SK-N-SH (cell line): Measurements from ENCODE around the gene TSPAN14. TPM values are rescaled to one million over a fixed set of nuclear protein-coding genes. Genes with fewer than 3 reads are reported as not detected.
A peak's percentile ranks its signal among the peaks of the same experiment; 100 is the strongest.

Source experiments
- CTCF ChIA-PET: fragments of 300-600, 350-600 bp; formaldehyde crosslinking; extraction: SDS; loops from one replicate; lab custom pipeline; 2021; lab: Yijun Ruan, JAX
- POLR2A ChIA-PET: fragments of 350-600 bp; sonication (Branson Sonifier 250); formaldehyde crosslinking; extraction: SDS; loops from one replicate; lab custom pipeline; 2020; ENCODE audit warnings: antibody characterized with exemption, inconsistent platforms; lab: Yijun Ruan, JAX
- DNase-seq: peaks from one replicate; pipeline ENCODE4 v3.0.0; 2012
- H2AFZ ChIP-seq: fragments of 200-600 bp; sonication (generic); 2 replicates; pipeline ENCODE4 v1.8.1; 2016; ENCODE audit warnings: antibody characterized with exemption, mild to moderate bottlenecking, low read depth
- H3F3A ChIP-seq: fragments of 200-600 bp; sonication (generic); replicated peaks from 2 replicates; pipeline ENCODE3; 2016; ENCODE audit warnings: antibody characterized with exemption, mild to moderate bottlenecking; ENCODE audit not compliant: insufficient read depth
- H3K27ac ChIP-seq, 2 experiments: fragments of 200-500 bp in 1 of 2; fragments of 200-600 bp in 1 of 2; sonication (Bioruptor generic) in 1 of 2; sonication (generic), shearing (Covaris generic) in 1 of 2; 2 replicates each; pipeline versions ENCODE4 v1.5.1 to v1.6.1; 2014 to 2016; ENCODE audit warnings: low read depth in 2 of 2, inconsistent platforms in 1 of 2, low read length in 1 of 2, mild to moderate bottlenecking in 1 of 2, mixed read lengths in 1 of 2
- H3K27me3 ChIP-seq: fragments of 200-600 bp; sonication (generic), shearing (Covaris generic); 2 replicates; pipeline ENCODE4 v1.6.1; 2016; ENCODE audit warnings: mixed run types; ENCODE audit not compliant: insufficient read depth
- H3K36me3 ChIP-seq, 2 experiments: fragments of 200-500 bp in 1 of 2; fragments of 200-600 bp in 1 of 2; sonication (Bioruptor generic) in 1 of 2; sonication (generic) in 1 of 2; replicated peaks in 1 of 2; 2 replicates each; pipeline versions ENCODE3 to v1.5.1; 2014 to 2016; ENCODE audit warnings: low read length in 1 of 2, mild to moderate bottlenecking in 1 of 2; ENCODE audit not compliant: insufficient read depth in 2 of 2, control insufficient read depth in 1 of 2
- H3K4me1 ChIP-seq, 2 experiments: fragments of 200-500 bp in 1 of 2; fragments of 200-600 bp in 1 of 2; sonication (Bioruptor generic) in 1 of 2; sonication (generic), shearing (Covaris generic) in 1 of 2; 2 replicates each; pipeline versions ENCODE4 v1.5.1 to v1.6.1; 2014 to 2016; ENCODE audit warnings: low read depth in 1 of 2, low read length in 1 of 2, mixed run types in 1 of 2; ENCODE audit not compliant: insufficient read depth in 2 of 2, control insufficient read depth in 1 of 2
- H3K4me2 ChIP-seq: fragments of 200-600 bp; sonication (generic), shearing (Covaris generic); 2 replicates; pipeline ENCODE4 v1.6.1; 2017; ENCODE audit warnings: mixed run types
- H3K4me3 ChIP-seq, 2 experiments: fragments of 200-500 bp in 1 of 2; fragments of 200-600 bp in 1 of 2; sonication (Bioruptor generic) in 1 of 2; sonication (generic), shearing (Covaris generic) in 1 of 2; 2 replicates each; pipeline versions ENCODE4 v1.5.1 to v1.8.1; 2014 to 2016; ENCODE audit warnings: low read depth in 2 of 2, inconsistent platforms in 1 of 2, low read length in 1 of 2, mild to moderate bottlenecking in 1 of 2, mixed read lengths in 1 of 2, moderate library complexity in 1 of 2
- H3K79me2 ChIP-seq: fragments of 200-600 bp; sonication (generic); 2 replicates; pipeline ENCODE4 v1.8.1; 2017; ENCODE audit warnings: mild to moderate bottlenecking; ENCODE audit not compliant: insufficient read depth
- H3K9ac ChIP-seq: fragments of 200-600 bp; sonication (generic); 2 replicates; pipeline ENCODE4 v1.6.1; 2017; ENCODE audit warnings: mixed run types
- H3K9me2 ChIP-seq: fragments of 200-600 bp; sonication (generic); 2 replicates; pipeline ENCODE4 v1.6.1; 2017; ENCODE audit warnings: mixed run types
- H3K9me3 ChIP-seq: fragments of 200-600 bp; sonication (generic); 2 replicates; pipeline ENCODE4 v1.6.1; 2017; ENCODE audit warnings: mixed run types, mild to moderate bottlenecking, moderate library complexity
- H4K20me1 ChIP-seq: fragments of 200-600 bp; sonication (generic); 2 replicates; pipeline ENCODE4 v1.6.1; 2017; ENCODE audit warnings: mild to moderate bottlenecking, mixed run types; ENCODE audit not compliant: insufficient read depth
- CHD2 ChIP-seq: fragments of 150-350 bp; IDR thresholded peaks from 2 replicates; pipeline ENCODE4 v1.6.1; 2018; ENCODE audit warnings: low read length; ENCODE audit not compliant: partially characterized antibody
- ELF1 ChIP-seq: IDR thresholded peaks from 2 replicates; pipeline ENCODE4 v1.4.0; 2012
- EP300 ChIP-seq, 2 experiments: IDR thresholded peaks; 2 replicates each; pipeline versions ENCODE4 v1.4.0 to v1.6.1; 2012; ENCODE audit warnings: borderline replicate concordance in 1 of 2, low read depth in 1 of 2, low read length in 1 of 2
- FOXM1 ChIP-seq: IDR thresholded peaks from 2 replicates; pipeline ENCODE4 v1.4.0; 2012; ENCODE audit warnings: low read depth, mild to moderate bottlenecking
- JUND ChIP-seq: IDR thresholded peaks from 2 replicates; pipeline ENCODE4 v1.4.0; 2012
- MAX ChIP-seq: IDR thresholded peaks from 2 replicates; pipeline ENCODE4 v1.4.0; 2012; ENCODE audit warnings: low read depth
- MEF2A ChIP-seq: IDR thresholded peaks from 2 replicates; pipeline ENCODE4 v1.4.0; 2012; ENCODE audit warnings: low read depth, borderline replicate concordance
- MXI1 ChIP-seq: IDR thresholded peaks from 2 replicates; pipeline ENCODE4 v1.6.1; 2012; ENCODE audit warnings: mild to moderate bottlenecking, low read depth, low read length, improper control_type of control experiment
- NFIC ChIP-seq: IDR thresholded peaks from 2 replicates; pipeline ENCODE4 v1.4.0; 2012; ENCODE audit warnings: borderline replicate concordance
- NRF1 ChIP-seq: IDR thresholded peaks from 2 replicates; pipeline ENCODE4 v1.6.1; 2012; ENCODE audit warnings: low read depth, mild to moderate bottlenecking, low read length
- PBX3 ChIP-seq: IDR thresholded peaks from 2 replicates; pipeline ENCODE4; 2012
- POLR2AphosphoS5 ChIP-seq: IDR thresholded peaks from 2 replicates; pipeline ENCODE4 v1.6.1; 2012; ENCODE audit warnings: low read depth, low read length
- RAD21 ChIP-seq: IDR thresholded peaks from 2 replicates; pipeline ENCODE4 v1.6.1; 2012; ENCODE audit warnings: mild to moderate bottlenecking, low read length
- RCOR1 ChIP-seq: fragments of 150-350 bp; IDR thresholded peaks from 2 replicates; pipeline ENCODE4 v1.6.1; 2017; ENCODE audit warnings: antibody characterized with exemption, low read length
- REST ChIP-seq: IDR thresholded peaks from 2 replicates; pipeline ENCODE4 v1.6.1; 2012; ENCODE audit warnings: mild to moderate bottlenecking, low read depth, low read length, moderate library complexity
- SIN3A ChIP-seq: IDR thresholded peaks from 2 replicates; pipeline ENCODE4 v1.6.1; 2012; ENCODE audit warnings: low read depth, mild to moderate bottlenecking, low read length, moderate library complexity, borderline replicate concordance
- SMC3 ChIP-seq: IDR thresholded peaks from 2 replicates; pipeline ENCODE4 v1.6.1; 2012; ENCODE audit warnings: low read depth, low read length, improper control_type of control experiment
- TCF12 ChIP-seq: IDR thresholded peaks from 2 replicates; pipeline ENCODE4 v1.4.0; 2012
- TEAD4 ChIP-seq: IDR thresholded peaks from 2 replicates; pipeline ENCODE4 v1.4.0; 2012; ENCODE audit warnings: mild to moderate bottlenecking, borderline replicate concordance; ENCODE audit not compliant: insufficient read depth
- YY1 ChIP-seq: IDR thresholded peaks from 2 replicates; pipeline ENCODE4 v1.4.0; 2012; ENCODE audit warnings: low read depth, mild to moderate bottlenecking
- ZBTB33 ChIP-seq: IDR thresholded peaks from 2 replicates; pipeline ENCODE4 v1.4.0; 2012; ENCODE audit warnings: low read depth, borderline replicate concordance
- WGBS: methylation state at CpG from one replicate; pipeline ENCODE4 v1.1.6; 2017; ENCODE audit warnings: low lambda C conversion rate; 5-methylcytosine and 5-hydroxymethylcytosine counted together
- polyA plus RNA-seq, 3 experiments: library from polyadenylated mRNA; depleted of rRNA; stranded (reverse); fragments of >200 nt; gene quantifications; 2 replicates each; pipeline ENCODE4 v1.2.3, GENCODE V29; 2012

TSPAN14 gene
- polyA plus RNA-seq, 1 of the 3 experiments (the other 2 are of a cell fraction): 78.1 TPM

GRCh38 chr10:80470266-80470665, 16.2 kb downstream of the TSPAN14 start:
- no peak for TF ChIP-seq POLR2AphosphoS5
- no peak for TF ChIP-seq MEF2A
- no peak for TF ChIP-seq MAX
- TF ChIP-seq RCOR1: no peak
- no peak for TF ChIP-seq NRF1
- no peak overlapping the region for H2AFZ ChIP-seq
- H3K36me3 ChIP-seq: peaks cover 2 to 16% of the 10 kb centered on the region in 2 experiments
- H3K4me1 ChIP-seq: peaks cover 20 to 42% of the 10 kb centered on the region in 2 experiments; a peak in 3 of 4 replicates
- H3K4me3 ChIP-seq: no peak overlapping the region
- H3F3A ChIP-seq: peaks cover 8% of the 10 kb centered on the region
- no peak overlapping the region for H3K9ac ChIP-seq
- no peak overlapping the region for H3K27ac ChIP-seq
- ChIA-PET CTCF (interaction anchor here (4.0 to 35.3 kb wide), 2 partner anchors 26 to 36 kb away, joined by 20 to 602 read pairs; no protein-coding TSS in a partner anchor), POLR2A (no interaction called here)
- DNase-seq: no peak
- no peaks in the 10 kb centered on the region for H3K9me3 ChIP-seq
- H3K9me2 ChIP-seq: no peaks in the 10 kb centered on the region
- H3K27me3 ChIP-seq: no peaks in the 10 kb centered on the region
- H3K4me2 ChIP-seq: no peak overlapping the region
- peaks cover 73% of the 10 kb centered on the region for H4K20me1 ChIP-seq
- H3K79me2 ChIP-seq: peaks cover 99% of the 10 kb centered on the region
- 96% methylated on average over 3 of the region's 3 CpGs for WGBS

DNA sequence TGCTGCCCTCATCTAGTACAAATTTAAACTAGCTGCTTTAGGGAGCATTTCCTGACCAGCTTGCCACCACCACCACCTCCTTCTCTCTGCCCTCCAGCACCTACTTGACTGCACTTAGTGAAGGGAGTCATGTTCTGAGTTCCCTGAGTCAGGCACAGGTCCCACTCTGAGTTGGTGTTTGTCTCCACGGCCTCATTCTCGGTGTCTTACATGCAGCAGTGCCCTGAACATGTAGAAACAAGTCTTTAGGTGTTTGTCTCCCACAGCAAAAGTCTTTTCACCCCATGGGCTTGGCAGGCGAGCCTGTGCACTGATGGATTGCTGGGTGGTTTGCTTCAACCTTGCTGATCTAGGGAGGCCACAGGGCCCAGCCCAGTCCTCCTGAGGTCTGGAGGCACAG, 16.9 kb downstream of the TSPAN14 start:
- Histone ChIP-seq H3K4me1 (peaks cover 14 to 34% of the 10 kb centered on the region in 2 experiments; a peak in 3 of 4 replicates), H3K79me2 (peaks cover 99% of the 10 kb centered on the region), H2AFZ (no peak overlapping the region), H3K27me3 (no peaks in the 10 kb centered on the region), H3K4me2 (no peak overlapping the region), H3K36me3 (peaks cover 2 to 16% of the 10 kb centered on the region in 2 experiments), H3K9me2 (no peaks in the 10 kb centered on the region), H4K20me1 (peaks cover 66% of the 10 kb centered on the region), H3F3A (peaks cover 8% of the 10 kb centered on the region), H3K27ac (peak overlapping the region in 1 of 2 experiments; percentile 1; a peak in 1 of 4 replicates), H3K9ac (no peak overlapping the region), H3K9me3 (no peaks in the 10 kb centered on the region), H3K4me3 (no peak overlapping the region)
- WGBS: 93% methylated on average over 3 of the region's 3 CpGs
- CTCF ChIA-PET: interaction anchor here (35.3 kb wide), 1 partner anchor 35 kb away, joined by 602 read pairs; no protein-coding TSS in a partner anchor
- POLR2A ChIA-PET: no interaction called here
- TF ChIP-seq EP300 (IDR thresholded peaks at IDR 0.05; ENCODE audit: borderline replicate concordance in 1 of 2, low read depth in 1 of 2, low read length in 1 of 2) (no peak), FOXM1 (no peak), NFIC (no peak), MXI1 (no peak), RAD21 (no peak), YY1 (no peak), SIN3A (no peak), CHD2 (no peak), NRF1 (no peak), JUND (no peak), RCOR1 (no peak), TCF12 (no peak), PBX3 (no peak), SMC3 (no peak), TEAD4 (no peak), ZBTB33 (no peak), REST (no peak), MAX (no peak), ELF1 (no peak)
- no peak for DNase-seq
